Fibroblast of mammary gland (primary cell): ENCODE data around the gene SCRN1.

ENCODE experiments used
- DNase-seq: peaks from one replicate; pipeline ENCODE4 v3.0.0-alpha.2; 2010; ENCODE audit warnings: low read depth
- H3K4me3 ChIP-seq: 2 replicates; pipeline ENCODE4 v1.5.1; 2011; ENCODE audit warnings: low read depth, mild to moderate bottlenecking, low read length, moderate library complexity; ENCODE audit not compliant: control insufficient read depth
- CTCF ChIP-seq: conservative IDR thresholded peaks from 2 replicates; pipeline ENCODE4 v1.5.1; 2011; ENCODE audit warnings: low read depth, low read length, inconsistent platforms; ENCODE audit not compliant: control insufficient read depth, insufficient read depth

Gene SCRN1

GRCh38 chr7:30028749-30029635 is 39.4 kb upstream of the SCRN1 start:
- TF ChIP-seq CTCF, result peak; percentile 4
- peak overlapping the region; percentile 88 for H3K4me3 ChIP-seq
- no peak for DNase-seq

GRCh38 chr7:30028216-30028748 is 38.7 kb upstream of the SCRN1 start, which contains the start of gene PLEKHA8:
Gene PLEKHA8 (plus strand): TSS chr7:30028412. CDS start chr7:30028763, 351 bp downstream.
- TF ChIP-seq CTCF, result no peak
- H3K4me3 ChIP-seq, result peak within 1 kb of the TSS; percentile 88
- DNase-seq, result peak; percentile 71

GRCh38 chr7:30027740-30028215 is 38.2 kb upstream of the SCRN1 start:
- TF ChIP-seq CTCF, result no peak
- no peak for DNase-seq
- peak overlapping the region; percentile 88 for H3K4me3 ChIP-seq

- no peak for TF ChIP-seq CTCF
- peak; percentile 62 for DNase-seq
These were observed 37.5 kb upstream of the SCRN1 start for GRCh38 chr7:30027065-30027456.

GRCh38 chr7:30026229-30027064 is 36.8 kb upstream of the SCRN1 start, which contains the start of gene FKBP14:
Gene FKBP14 (minus strand): TSS chr7:30026702. CDS start chr7:30026508, 194 bp downstream.
- no peak for TF ChIP-seq CTCF
- peak within 1 kb of the TSS; percentile 88 for H3K4me3 ChIP-seq
- DNase-seq, result peak; percentile 100

More at GRCh38 chr7:30027065-30027456, 37.5 kb upstream of the SCRN1 start:
- peak overlapping the region; percentile 88 for H3K4me3 ChIP-seq

GRCh38 chr7:30023524-30023923 is 33.9 kb upstream of the SCRN1 start:
- no peak for DNase-seq
- no peak overlapping the region for H3K4me3 ChIP-seq
- no peak for TF ChIP-seq CTCF
